Gastrocnemius medialis (tissue), 4 donors: ENCODE data around the gene AMZ1. TPM values are rescaled to one million over a fixed set of nuclear protein-coding genes. Genes with fewer than 3 reads are reported as not detected.

Source experiments
- ATAC-seq, 2 donors: fragments of 150-250 bp; one replicate each; pipeline ENCODE4 v1.9.1; 2016
- DNase-seq, 2 donors: peaks; one replicate each; pipeline ENCODE4 v3.0.0-alpha.2; 2019
- H3K27ac ChIP-seq, 4 donors: fragments of 200-600 bp; sonication (generic); 1 replicate in 1 of 4; 2 replicates in 3 of 4; pipeline ENCODE4 v1.5.1; 2016 to 2018; ENCODE audit warnings: mild to moderate bottlenecking in 2 of 4, moderate library complexity in 1 of 4
- H3K27me3 ChIP-seq, 3 donors: fragments of 200-600 bp; sonication (generic) in 2 of 3; 1 replicate in 1 of 3; 2 replicates in 2 of 3; pipeline versions ENCODE4 v1.5.1 to v1.6.0; 2016 to 2019; ENCODE audit warnings: mild to moderate bottlenecking in 1 of 3, moderate library complexity in 1 of 3
- H3K36me3 ChIP-seq, 2 donors: fragments of 200-600 bp; sonication (generic) in 1 of 2; one replicate each; pipeline ENCODE4 v1.5.1; 2017 to 2018
- H3K4me1 ChIP-seq, 2 donors: fragments of 200-600 bp; sonication (generic) in 1 of 2; one replicate each; pipeline ENCODE4 v1.5.1; 2016 to 2017; ENCODE audit warnings: mild to moderate bottlenecking in 2 of 2
- H3K4me3 ChIP-seq, 4 donors: fragments of 200-600 bp; sonication (generic) in 3 of 4; 1 replicate in 1 of 4; 2 replicates in 3 of 4; pipeline ENCODE4 v1.5.1; 2016 to 2019; ENCODE audit warnings: mild to moderate bottlenecking in 2 of 4
- H3K9me3 ChIP-seq, 3 donors: fragments of 200-600 bp; sonication (generic) in 2 of 3; 1 replicate in 1 of 3; 2 replicates in 2 of 3; pipeline ENCODE4 v1.5.1; 2016 to 2019
- CTCF ChIP-seq, 5 experiments: fragments of 450-650 bp in 3 of 5; fragments of 200-600 bp in 2 of 5; sonication (generic) in 2 of 5; IDR thresholded peaks in 4 of 5; conservative IDR thresholded peaks in 1 of 5; 1 replicate in 4 of 5; 2 replicates in 1 of 5; pipeline ENCODE4 v1.5.1; 2016 to 2019; ENCODE audit warnings: antibody characterized with exemption in 5 of 5, mild to moderate bottlenecking in 3 of 5, moderate library complexity in 3 of 5
- POLR2A ChIP-seq, 2 donors: fragments of 450-650 bp; IDR thresholded peaks; one replicate each; pipeline ENCODE4 v1.6.1; 2017; ENCODE audit warnings: antibody characterized with exemption in 2 of 2, mild to moderate bottlenecking in 2 of 2, moderate library complexity in 2 of 2
- in situ Hi-C, 4 donors: fragments of 200-750 bp; cut with MboI; loops; one replicate each; pipeline versions ENCODE4 v1.15.0 to v1.8.0; 2017; ENCODE audit warnings: low sequenced_read_pairs in 4 of 4
- intact Hi-C: fragments of 100-400 bp; cut with DNase I; formaldehyde crosslinking; loops from one replicate; pipeline ENCODE4 v1.15.1; 2023; ENCODE audit warnings: low total_unique reads
- total RNA-seq, 4 donors: library from RNA; depleted of rRNA; stranded (reverse); fragments of >200 nt; gene quantifications; one replicate each; pipeline versions ENCODE4 v1.1.0 to v1.2.3, GENCODE V29; 2016

The AMZ1 gene
- total RNA-seq, 4 donors from 2014 or later = not detected

DNA sequence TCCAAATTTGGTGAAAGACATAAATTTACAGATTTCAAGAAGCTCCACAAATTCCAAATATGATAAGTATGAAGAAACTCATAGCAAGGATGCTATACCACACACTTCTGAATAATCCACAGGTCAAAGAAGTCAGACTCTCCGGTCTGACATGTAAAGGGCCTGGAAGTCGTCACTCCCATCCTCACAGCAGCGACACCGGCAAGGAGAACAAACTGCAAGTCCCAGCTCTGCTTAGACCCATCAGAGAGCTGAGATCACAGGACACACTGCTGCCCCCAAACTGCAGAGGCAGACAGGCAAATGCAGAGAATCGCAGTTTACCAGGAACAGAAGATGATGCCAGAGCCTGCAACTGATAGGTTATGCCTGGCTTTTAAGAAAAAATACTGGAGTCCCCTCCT lies 62.0 kb downstream of the AMZ1 start:
- no peak overlapping the region for H3K27ac ChIP-seq
- H3K36me3 ChIP-seq = no peaks in the 10 kb centered on the region
- no peaks in the 10 kb centered on the region for H3K27me3 ChIP-seq
- H3K4me3 ChIP-seq = no peak overlapping the region
- no peaks in the 10 kb centered on the region for H3K9me3 ChIP-seq
- intact Hi-C loops (no loop called here), in situ Hi-C loops (no loop called here)
- DNase-seq (no peak), ATAC-seq (no peak)
- no peak for TF ChIP-seq CTCF (IDR thresholded peaks at IDR 0.05 in 4 of 5, conservative IDR thresholded peaks at IDR 0.05 in 1 of 5)
- no peak for TF ChIP-seq POLR2A (IDR thresholded peaks at IDR 0.05)
- H3K4me1 ChIP-seq = no peaks in the 10 kb centered on the region

- in situ Hi-C loops (no loop called here), intact Hi-C loops (no loop called here)
- Histone ChIP-seq H3K27me3 (no peaks in the 10 kb centered on the region), H3K4me3 (no peak overlapping the region), H3K27ac (no peak overlapping the region), H3K36me3 (no peaks in the 10 kb centered on the region), H3K4me1 (no peaks in the 10 kb centered on the region), H3K9me3 (no peaks in the 10 kb centered on the region)
- no peak for ATAC-seq
- DNase-seq = no peak
- TF ChIP-seq POLR2A (IDR thresholded peaks at IDR 0.05) = no peak
- TF ChIP-seq CTCF (IDR thresholded peaks at IDR 0.05 in 4 of 5, conservative IDR thresholded peaks at IDR 0.05 in 1 of 5) = no peak
These were observed 63.1 kb downstream of the AMZ1 start for GRCh38 chr7:2751086-2751485.

- no peak for ATAC-seq
- no peaks in the 10 kb centered on the region for H3K27me3 ChIP-seq
These were observed 65.1 kb downstream of the AMZ1 start for GRCh38 chr7:2753148-2753547.

GRCh38 chr7:2754086-2754485 lies 66.1 kb downstream of the AMZ1 start:
- H3K27me3 ChIP-seq = no peaks in the 10 kb centered on the region
- no peaks in the 10 kb centered on the region for H3K9me3 ChIP-seq
- in situ Hi-C loops (no loop called here), intact Hi-C loops (no loop called here)
- no peak overlapping the region for H3K4me3 ChIP-seq
- TF ChIP-seq CTCF (IDR thresholded peaks at IDR 0.05 in 4 of 5, conservative IDR thresholded peaks at IDR 0.05 in 1 of 5) = no peak
- no peak for TF ChIP-seq POLR2A (IDR thresholded peaks at IDR 0.05)
- ATAC-seq = no peak
- DNase-seq = no peak
- H3K4me1 ChIP-seq = peaks cover 15 to 19% of the 10 kb centered on the region in 2 donors
- H3K36me3 ChIP-seq = no peaks in the 10 kb centered on the region
- H3K27ac ChIP-seq = no peak overlapping the region

More at GRCh38 chr7:2753148-2753547, 65.1 kb downstream of the AMZ1 start:
- Histone ChIP-seq H3K36me3 (no peaks in the 10 kb centered on the region), H3K4me1 (peaks cover 7 to 11% of the 10 kb centered on the region in 2 donors), H3K9me3 (no peaks in the 10 kb centered on the region), H3K4me3 (no peak overlapping the region), H3K27ac (no peak overlapping the region)
- TF ChIP-seq POLR2A (IDR thresholded peaks at IDR 0.05) = no peak
- TF ChIP-seq CTCF (IDR thresholded peaks at IDR 0.05 in 4 of 5, conservative IDR thresholded peaks at IDR 0.05 in 1 of 5) = no peak
- in situ Hi-C loops (no loop called here), intact Hi-C loops (no loop called here)
- DNase-seq = no peak

- Histone ChIP-seq H3K4me3 (no peak overlapping the region), H3K27me3 (no peaks in the 10 kb centered on the region), H3K27ac (no peak overlapping the region), H3K36me3 (no peaks in the 10 kb centered on the region), H3K9me3 (no peaks in the 10 kb centered on the region), H3K4me1 (peaks cover 24 to 27% of the 10 kb centered on the region in 2 donors)
- no peak for ATAC-seq
- no peak for TF ChIP-seq POLR2A (IDR thresholded peaks at IDR 0.05)
- TF ChIP-seq CTCF (IDR thresholded peaks at IDR 0.05 in 4 of 5, conservative IDR thresholded peaks at IDR 0.05 in 1 of 5) = no peak
- in situ Hi-C loops (no loop called here), intact Hi-C loops (no loop called here)
- DNase-seq = no peak
These were observed 66.9 kb downstream of the AMZ1 start for GRCh38 chr7:2754912-2755311.
